ENCODE results near the gene KEAP1. TPM values are rescaled to one million over a fixed set of nuclear protein-coding genes. Genes with fewer than 3 reads are reported as not detected.

The KEAP1 gene
- total and polyA plus RNA-seq, 9 of the 15 experiments (the other 6 are each of a cell fraction or from before 2014, with no cell fraction given), result 2.1 to 95.6 (median 64.3) TPM

GRCh38 chr19:10543420-10544241 lies 40.5 kb upstream of the KEAP1 start, which contains the start of gene ATG4D (continued):
- TF ChIP-seq PRDM10 (IDR thresholded peaks at IDR 0.05; ENCODE audit: partially characterized antibody), result no peak
- no peak for TF ChIP-seq MCM2 (IDR thresholded peaks at IDR 0.05; ENCODE audit: low read depth)
- peak; percentile 78; the same call in 1 of the 2 replicates for TF ChIP-seq ZNF197 (CRISPR knock-in tag; IDR thresholded peaks at IDR 0.05; ENCODE audit: low read depth)
- no peak for TF ChIP-seq CAMTA2 (CRISPR knock-in tag; conservative IDR thresholded peaks at IDR 0.05)
- TF ChIP-seq HDAC2 (IDR thresholded peaks at IDR 0.05), result peak; percentile 31; the same call in 1 of the 2 replicates
- TF ChIP-seq TFE3 (CRISPR knock-in tag; IDR thresholded peaks at IDR 0.05), result no peak
- TF ChIP-seq UBTF (IDR thresholded peaks at IDR 0.05; ENCODE audit: borderline replicate concordance in 1 of 2, low read depth in 2 of 2, low read length in 2 of 2), result peak; percentile 29 to 75; a peak in 3 of 4 replicates
- no peak for TF ChIP-seq MLX (CRISPR knock-in tag; conservative IDR thresholded peaks at IDR 0.05)
- no peak for TF ChIP-seq ZNF695 (CRISPR knock-in tag; IDR thresholded peaks at IDR 0.05)
- no peak for TF ChIP-seq FOXP4 (CRISPR knock-in tag; IDR thresholded peaks at IDR 0.05; ENCODE audit: borderline replicate concordance)
- peak; percentile 66; the same call in 1 of the 2 replicates for TF ChIP-seq PHB2 (IDR thresholded peaks at IDR 0.05; ENCODE audit: low read depth)
- TF ChIP-seq DDX20 (tag; IDR thresholded peaks at IDR 0.05; ENCODE audit: low read depth), result no peak
- TF ChIP-seq ZNF398 (CRISPR knock-in tag; IDR thresholded peaks at IDR 0.05), result no peak

All from K562 (cell line).